Measurements from ENCODE around the gene ALG1L2.
"Not testable (repeated sequence)": the region's sequence is repeated elsewhere in the genome, so short reads cannot be mapped to it uniquely, and the experiment has no call there.

The ALG1L2 gene

GRCh38 chr3:130136337-130136736 lies 54.7 kb downstream of the ALG1L2 start:
- DNase-seq = not testable (repeated sequence)

GRCh38 chr3:130137685-130138084 lies 56.1 kb downstream of the ALG1L2 start:
- DNase-seq = not testable (repeated sequence)

- DNase-seq = not testable (repeated sequence)
These were observed 57.4 kb downstream of the ALG1L2 start for GRCh38 chr3:130138992-130139391.

DNA sequence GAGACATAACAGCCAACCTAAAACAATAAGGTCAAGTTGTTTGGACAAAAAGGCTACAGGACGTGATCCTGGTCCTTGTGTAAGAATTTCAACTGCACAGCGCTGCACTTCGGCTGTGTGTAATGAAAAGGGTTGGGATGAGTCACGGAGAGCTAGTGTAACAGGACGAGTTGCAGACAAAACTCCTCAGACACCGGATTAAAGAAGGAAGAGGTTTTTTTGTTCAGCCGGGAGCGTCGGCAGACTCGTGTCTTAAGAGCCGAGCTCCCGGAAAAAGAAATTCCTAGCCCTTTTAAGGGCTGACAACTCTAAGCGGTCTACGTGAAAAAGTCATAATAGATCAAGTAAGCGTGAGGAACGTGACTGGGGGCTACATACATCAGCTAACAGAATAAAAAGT lies 59.1 kb downstream of the ALG1L2 start:
- not testable (repeated sequence) for DNase-seq

- not testable (repeated sequence) for DNase-seq
These were observed 62.2 kb downstream of the ALG1L2 start for GRCh38 chr3:130143648-130144327.

- not testable (repeated sequence) for DNase-seq
These were observed 62.7 kb downstream of the ALG1L2 start for GRCh38 chr3:130144328-130144650.

GRCh38 chr3:130145456-130145855 lies 63.8 kb downstream of the ALG1L2 start:
- not testable (repeated sequence) for DNase-seq

DNA sequence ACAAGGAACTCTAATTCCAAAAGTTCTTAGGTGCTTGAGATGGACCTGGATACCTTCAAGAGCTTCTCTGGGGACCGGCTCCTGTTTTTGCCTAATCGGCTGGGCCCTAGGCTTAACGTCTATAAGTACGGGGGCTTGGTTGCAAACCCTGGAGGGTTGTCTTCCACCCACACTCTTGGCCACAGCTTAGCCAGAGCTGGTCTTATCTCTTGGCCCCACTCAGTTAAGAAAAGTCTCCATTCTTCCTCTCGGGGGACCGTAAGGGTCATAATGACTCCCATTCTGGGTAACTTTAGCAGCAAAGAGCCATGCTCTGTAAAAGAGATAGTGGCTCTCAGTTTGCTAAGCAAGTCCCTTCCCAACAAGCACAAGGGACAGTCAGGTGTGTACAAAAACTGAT lies 64.8 kb downstream of the ALG1L2 start:
- not testable (repeated sequence) for DNase-seq
